HEK293 (cell line): Measurements from ENCODE around the gene LDLRAD4.

Source experiments
- ATF2 ChIP-seq: fragments of 450-650 bp; formaldehyde crosslinking; IDR thresholded peaks from 2 replicates; pipeline ENCODE4 v1.5.1; 2016; ENCODE audit warnings: missing biosample characterization, missing genetic modification characterization, low read depth
- CTCF ChIP-seq: fragments of 450-650 bp; formaldehyde crosslinking; IDR thresholded peaks from 2 replicates; pipeline ENCODE4 v1.5.1; 2016; ENCODE audit warnings: missing biosample characterization, missing genetic modification characterization
- GFI1B ChIP-seq: fragments of 450-650 bp; formaldehyde crosslinking; IDR thresholded peaks from 2 replicates; pipeline ENCODE4 v1.5.1; 2016; ENCODE audit warnings: missing biosample characterization, missing genetic modification characterization
- MEIS1 ChIP-seq: sonication (generic); formaldehyde crosslinking; IDR thresholded peaks from 2 replicates; pipeline ENCODE4 v1.8.1; 2022; ENCODE audit warnings: missing genetic modification reagents, mild to moderate bottlenecking, borderline replicate concordance
- PRDM10 ChIP-seq: fragments of 450-650 bp; formaldehyde crosslinking; IDR thresholded peaks from 2 replicates; pipeline ENCODE4 v1.5.1; 2016; ENCODE audit warnings: missing biosample characterization, missing genetic modification characterization
- YY1 ChIP-seq: fragments of 450-650 bp; formaldehyde crosslinking; IDR thresholded peaks from 2 replicates; pipeline ENCODE4 v1.5.1; 2018; ENCODE audit warnings: missing biosample characterization, missing genetic modification characterization
- ZBTB17 ChIP-seq: fragments of 450-650 bp; formaldehyde crosslinking; IDR thresholded peaks from 2 replicates; pipeline ENCODE4 v1.5.1; 2016; ENCODE audit warnings: missing biosample characterization, missing genetic modification characterization
- ZEB2 ChIP-seq: fragments of 450-650 bp; formaldehyde crosslinking; IDR thresholded peaks from 2 replicates; pipeline ENCODE4 v1.5.1; 2016; ENCODE audit warnings: missing biosample characterization, missing genetic modification characterization
- ZFP3 ChIP-seq: fragments of 450-650 bp; formaldehyde crosslinking; IDR thresholded peaks from 2 replicates; pipeline ENCODE4 v1.5.1; 2016; ENCODE audit warnings: low read depth, missing biosample characterization, missing genetic modification characterization
- ZNF140 ChIP-seq: fragments of 450-650 bp; formaldehyde crosslinking; IDR thresholded peaks from 2 replicates; pipeline ENCODE4 v1.5.1; 2016; ENCODE audit warnings: missing biosample characterization, missing genetic modification characterization
- ZNF555 ChIP-seq: fragments of 450-650 bp; formaldehyde crosslinking; conservative IDR thresholded peaks from 2 replicates; pipeline ENCODE4 v1.5.1; 2017; ENCODE audit warnings: missing biosample characterization, mild to moderate bottlenecking, missing genetic modification characterization, inconsistent platforms
- ZNF621 ChIP-seq: fragments of 450-650 bp; formaldehyde crosslinking; IDR thresholded peaks from 2 replicates; pipeline ENCODE4 v1.5.1; 2017; ENCODE audit warnings: missing biosample characterization, missing genetic modification characterization
- ZXDB ChIP-seq: fragments of 450-650 bp; formaldehyde crosslinking; IDR thresholded peaks from 2 replicates; pipeline ENCODE4 v1.5.1; 2016; ENCODE audit warnings: missing biosample characterization, missing genetic modification characterization

- TF ChIP-seq YY1 (no peak), CTCF (no peak), ZBTB17 (no peak), ATF2 (no peak), ZXDB (tag by site-specific recombination) (no peak), MEIS1 (CRISPR knock-in tag) (no peak), ZFP3 (tag by site-specific recombination) (no peak), ZNF621 (tag by site-specific recombination) (no peak), GFI1B (tag by site-specific recombination) (no peak), PRDM10 (tag by site-specific recombination) (no peak), ZNF140 (tag by site-specific recombination) (no peak), ZEB2 (no peak), ZNF555 (tag by site-specific recombination) (no peak)
Measured at GRCh38 chr18:13414521-13414920, 196.0 kb downstream of the LDLRAD4 start.
